ENCODE data around the gene SUGCT. TPM values are rescaled to one million over a fixed set of nuclear protein-coding genes. Genes with fewer than 3 reads are reported as not detected.

The SUGCT gene
- total RNA-seq, 1 donor from 2014 or later = 11.9 TPM

DNA sequence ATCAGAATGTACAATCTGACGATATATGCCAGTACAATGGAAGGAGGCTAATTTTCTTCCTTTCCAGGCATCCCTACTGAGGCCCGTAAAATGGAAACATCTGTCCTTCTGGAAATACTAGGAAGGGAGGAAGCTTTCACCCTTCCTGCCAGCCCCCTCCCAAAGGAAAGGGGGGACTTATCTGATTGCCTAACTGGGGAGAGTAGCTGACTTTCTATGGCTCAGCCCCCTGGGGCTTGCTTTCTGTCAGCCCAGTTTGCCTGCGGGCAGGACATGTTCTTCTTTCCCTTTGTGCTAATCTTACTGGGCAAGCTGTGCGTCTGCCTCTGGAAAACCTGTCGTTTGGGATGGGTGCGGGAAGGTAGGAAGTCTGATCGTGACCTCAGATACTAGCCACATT, 508.9 kb downstream of the SUGCT start:
- no peak overlapping the region for H3K27ac Mint-ChIP-seq (ENCODE audit: unreplicated experiment)
- no peaks in the 10 kb centered on the region for H3K36me3 Mint-ChIP-seq (ENCODE audit: unreplicated experiment)
- DNase-seq (ENCODE audit: extremely low spot score, unreplicated experiment) = no peak
- no peaks in the 10 kb centered on the region for H3K27me3 Mint-ChIP-seq (ENCODE audit: unreplicated experiment)
- no peak overlapping the region for H3K4me3 Mint-ChIP-seq (ENCODE audit: unreplicated experiment)
- TF ChIP-seq, protein P1, sequence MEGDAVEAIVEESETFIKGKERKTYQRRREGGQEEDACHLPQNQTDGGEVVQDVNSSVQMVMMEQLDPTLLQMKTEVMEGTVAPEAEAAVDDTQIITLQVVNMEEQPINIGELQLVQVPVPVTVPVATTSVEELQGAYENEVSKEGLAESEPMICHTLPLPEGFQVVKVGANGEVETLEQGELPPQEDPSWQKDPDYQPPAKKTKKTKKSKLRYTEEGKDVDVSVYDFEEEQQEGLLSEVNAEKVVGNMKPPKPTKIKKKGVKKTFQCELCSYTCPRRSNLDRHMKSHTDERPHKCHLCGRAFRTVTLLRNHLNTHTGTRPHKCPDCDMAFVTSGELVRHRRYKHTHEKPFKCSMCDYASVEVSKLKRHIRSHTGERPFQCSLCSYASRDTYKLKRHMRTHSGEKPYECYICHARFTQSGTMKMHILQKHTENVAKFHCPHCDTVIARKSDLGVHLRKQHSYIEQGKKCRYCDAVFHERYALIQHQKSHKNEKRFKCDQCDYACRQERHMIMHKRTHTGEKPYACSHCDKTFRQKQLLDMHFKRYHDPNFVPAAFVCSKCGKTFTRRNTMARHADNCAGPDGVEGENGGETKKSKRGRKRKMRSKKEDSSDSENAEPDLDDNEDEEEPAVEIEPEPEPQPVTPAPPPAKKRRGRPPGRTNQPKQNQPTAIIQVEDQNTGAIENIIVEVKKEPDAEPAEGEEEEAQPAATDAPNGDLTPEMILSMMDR (IDR thresholded peaks at IDR 0.05) = no peak
- H3K9me3 Mint-ChIP-seq (ENCODE audit: unreplicated experiment) = no peaks in the 10 kb centered on the region
- H3K4me1 Mint-ChIP-seq (ENCODE audit: unreplicated experiment) = peaks cover 6% of the 10 kb centered on the region

DNA sequence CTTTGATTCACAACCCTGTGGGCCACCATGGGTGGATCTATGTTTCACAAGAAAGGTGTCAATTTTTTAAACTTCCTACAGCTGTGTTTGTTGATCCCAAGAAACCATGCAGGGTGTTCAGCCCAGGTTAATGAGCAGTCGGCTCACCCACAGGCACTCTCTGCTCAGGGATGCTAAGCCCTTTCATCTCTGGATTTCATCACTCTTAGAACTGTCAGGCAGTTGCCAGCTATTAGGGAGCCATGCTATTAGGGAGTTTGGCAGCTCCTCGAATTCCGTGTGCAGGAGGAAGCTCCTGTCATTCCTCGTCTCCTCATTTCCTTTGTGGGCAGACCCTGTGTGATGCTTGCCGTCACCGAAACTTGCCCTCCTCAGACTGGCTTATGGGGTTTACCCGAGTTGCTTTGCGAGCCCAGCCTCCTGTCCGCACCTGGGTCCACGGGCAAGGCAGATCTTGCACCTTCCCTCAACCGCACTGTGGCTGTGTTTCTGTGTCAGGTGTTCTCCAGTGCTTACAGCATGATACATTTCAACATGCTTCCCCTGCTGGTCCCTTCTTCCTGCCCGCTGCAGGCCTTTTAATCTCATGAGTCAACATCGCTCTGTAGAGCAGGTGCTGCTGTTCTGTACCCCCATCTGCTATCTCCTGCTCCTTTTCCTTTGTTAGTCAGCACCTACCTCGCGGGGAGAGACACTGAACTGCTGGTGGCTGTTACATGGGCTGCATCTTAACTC, 509.8 kb downstream of the SUGCT start:
- Mint-ChIP-seq H3K36me3 (ENCODE audit: unreplicated experiment) (no peaks in the 10 kb centered on the region), H3K27ac (ENCODE audit: unreplicated experiment) (no peak overlapping the region), H3K4me1 (ENCODE audit: unreplicated experiment) (peaks cover 6% of the 10 kb centered on the region), H3K9me3 (ENCODE audit: unreplicated experiment) (peaks cover 2% of the 10 kb centered on the region), H3K4me3 (ENCODE audit: unreplicated experiment) (no peak overlapping the region), H3K27me3 (ENCODE audit: unreplicated experiment) (no peaks in the 10 kb centered on the region)
- TF ChIP-seq, protein P1 (IDR thresholded peaks at IDR 0.05) = no peak
- no peak for DNase-seq (ENCODE audit: extremely low spot score, unreplicated experiment)

DNA sequence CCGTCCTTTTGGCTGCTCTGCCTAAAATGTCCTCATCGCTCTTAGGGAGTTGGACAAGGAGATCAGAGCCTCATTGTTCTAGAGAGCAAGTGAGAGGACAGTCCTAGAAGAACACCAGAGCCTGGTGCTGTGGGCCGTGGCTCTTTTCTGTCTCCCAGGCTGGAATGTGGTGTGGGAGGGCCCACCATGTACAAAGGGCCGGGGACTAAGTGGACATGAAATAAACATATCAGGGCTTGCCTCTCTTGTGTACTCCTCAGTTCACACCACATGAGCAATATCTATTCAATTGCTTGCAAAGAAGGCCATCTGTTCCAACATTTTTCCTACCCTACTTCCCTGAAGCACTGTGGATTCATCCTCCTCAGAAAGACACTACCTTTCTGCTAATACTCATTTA, 510.4 kb downstream of the SUGCT start:
- no peak overlapping the region for H3K27ac Mint-ChIP-seq (ENCODE audit: unreplicated experiment)
- H3K36me3 Mint-ChIP-seq (ENCODE audit: unreplicated experiment) = no peaks in the 10 kb centered on the region
- no peaks in the 10 kb centered on the region for H3K27me3 Mint-ChIP-seq (ENCODE audit: unreplicated experiment)
- TF ChIP-seq, protein P1 (IDR thresholded peaks at IDR 0.05) = no peak
- peaks cover 7% of the 10 kb centered on the region for H3K9me3 Mint-ChIP-seq (ENCODE audit: unreplicated experiment)
- no peak for DNase-seq (ENCODE audit: extremely low spot score, unreplicated experiment)
- H3K4me3 Mint-ChIP-seq (ENCODE audit: unreplicated experiment) = no peak overlapping the region
- peaks cover 6% of the 10 kb centered on the region for H3K4me1 Mint-ChIP-seq (ENCODE audit: unreplicated experiment)

DNA sequence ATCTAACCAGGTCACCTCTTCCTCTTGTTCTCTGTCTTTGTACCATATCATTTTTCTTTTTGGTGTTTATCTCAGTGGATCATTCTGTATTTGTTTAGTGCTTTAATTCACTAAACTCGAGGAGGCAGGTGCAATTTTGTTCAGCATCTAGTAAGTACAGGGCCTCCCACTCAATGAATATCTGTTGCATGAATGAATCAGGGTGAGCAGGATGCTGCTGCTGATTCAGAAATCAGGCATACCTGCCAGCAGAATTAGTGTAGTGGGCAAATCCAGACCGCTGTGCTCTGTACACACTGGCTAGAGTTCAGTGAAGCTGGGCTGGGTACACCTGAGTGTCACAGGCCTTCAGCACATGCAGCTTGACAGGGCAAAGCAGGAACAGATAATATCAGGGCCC, 511.9 kb downstream of the SUGCT start:
- Mint-ChIP-seq H3K27ac (ENCODE audit: unreplicated experiment) (no peak overlapping the region), H3K4me1 (ENCODE audit: unreplicated experiment) (peaks cover 6% of the 10 kb centered on the region), H3K9me3 (ENCODE audit: unreplicated experiment) (peaks cover 12% of the 10 kb centered on the region), H3K4me3 (ENCODE audit: unreplicated experiment) (no peak overlapping the region), H3K36me3 (ENCODE audit: unreplicated experiment) (no peaks in the 10 kb centered on the region), H3K27me3 (ENCODE audit: unreplicated experiment) (no peaks in the 10 kb centered on the region)
- DNase-seq (ENCODE audit: extremely low spot score, unreplicated experiment) = no peak
- TF ChIP-seq, protein P1 (IDR thresholded peaks at IDR 0.05) = no peak

DNA sequence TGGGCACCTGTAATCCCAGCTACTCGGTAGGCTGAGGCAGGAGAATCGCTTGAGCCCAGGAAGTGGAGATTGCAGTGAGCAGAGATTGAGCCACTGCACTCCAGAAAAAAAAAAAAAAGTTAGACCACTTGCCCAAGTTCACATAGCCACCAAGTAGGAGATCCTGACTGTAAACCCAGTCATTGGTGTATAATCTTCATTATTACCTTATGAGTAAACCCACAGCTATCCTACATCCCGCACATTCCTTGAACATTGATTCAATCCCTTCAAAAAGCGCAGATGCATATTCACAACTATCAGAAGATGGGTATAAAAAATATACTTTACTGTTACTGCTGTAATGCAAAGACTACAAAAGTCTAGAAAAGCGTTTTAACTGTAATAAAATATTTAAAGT, 512.9 kb downstream of the SUGCT start:
- H3K27ac Mint-ChIP-seq (ENCODE audit: unreplicated experiment) = no peak overlapping the region
- peaks cover 6% of the 10 kb centered on the region for H3K4me1 Mint-ChIP-seq (ENCODE audit: unreplicated experiment)
- no peaks in the 10 kb centered on the region for H3K27me3 Mint-ChIP-seq (ENCODE audit: unreplicated experiment)
- TF ChIP-seq, protein P1 (IDR thresholded peaks at IDR 0.05) = no peak
- H3K36me3 Mint-ChIP-seq (ENCODE audit: unreplicated experiment) = no peaks in the 10 kb centered on the region
- no peak overlapping the region for H3K4me3 Mint-ChIP-seq (ENCODE audit: unreplicated experiment)
- DNase-seq (ENCODE audit: extremely low spot score, unreplicated experiment) = no peak
- H3K9me3 Mint-ChIP-seq (ENCODE audit: unreplicated experiment) = peaks cover 13% of the 10 kb centered on the region

All from osteocyte (in vitro differentiated cells).